Choroid plexus epithelial cell (primary cell): ENCODE results near the gene NSUN5.
"Not testable (repeated sequence)": the region's sequence is repeated elsewhere in the genome, so short reads cannot be mapped to it uniquely, and the experiment has no call there.

Source experiments
- DNase-seq: peaks from one replicate; pipeline ENCODE4 v3.0.0-alpha.2; 2010; ENCODE audit warnings: low read depth
- H3K4me3 ChIP-seq: 2 replicates; pipeline ENCODE4 v1.5.1; 2011; ENCODE audit warnings: low read depth, mild to moderate bottlenecking, control low read depth, low read length, moderate library complexity

The NSUN5 gene

GRCh38 chr7:73266719-73267368 is 41.8 kb downstream of the NSUN5 start:
- not testable (repeated sequence) for H3K4me3 ChIP-seq, DNase-seq

GRCh38 chr7:73262416-73262815 is 46.2 kb downstream of the NSUN5 start:
- DNase-seq, H3K4me3 ChIP-seq: not testable (repeated sequence)
